Astrocyte of the hippocampus (primary cell): Measurements from ENCODE around the gene SLC44A4.
"Not testable (repeated sequence)": the region's sequence is repeated elsewhere in the genome, so short reads cannot be mapped to it uniquely, and the experiment has no call there.

ENCODE experiments used
- DNase-seq: peaks from one replicate; pipeline ENCODE4 v3.0.0; 2011; ENCODE audit warnings: low read depth, low spot score

SLC44A4 gene

DNA sequence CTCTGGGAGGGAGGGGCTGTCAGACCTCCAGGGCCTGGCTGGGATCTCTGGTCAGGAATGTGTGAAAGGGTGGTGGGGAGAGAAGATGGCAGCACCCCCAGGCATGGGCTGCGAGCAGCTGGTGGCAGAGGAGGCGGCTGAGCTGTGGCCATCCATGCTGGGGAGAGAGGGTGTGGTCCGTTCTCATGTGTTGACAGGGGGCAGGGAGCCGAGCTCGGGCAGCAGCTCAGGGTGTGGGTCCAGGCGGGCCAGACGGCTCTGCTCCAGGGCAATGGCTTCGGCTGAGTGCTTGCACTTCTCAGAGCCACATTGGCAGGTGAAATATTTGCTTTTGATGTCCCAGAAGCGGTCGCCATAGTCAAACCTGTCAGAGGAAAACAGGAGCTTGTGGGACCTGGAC is 1.1 kb upstream of the SLC44A4 start:
- no peak for DNase-seq

DNA sequence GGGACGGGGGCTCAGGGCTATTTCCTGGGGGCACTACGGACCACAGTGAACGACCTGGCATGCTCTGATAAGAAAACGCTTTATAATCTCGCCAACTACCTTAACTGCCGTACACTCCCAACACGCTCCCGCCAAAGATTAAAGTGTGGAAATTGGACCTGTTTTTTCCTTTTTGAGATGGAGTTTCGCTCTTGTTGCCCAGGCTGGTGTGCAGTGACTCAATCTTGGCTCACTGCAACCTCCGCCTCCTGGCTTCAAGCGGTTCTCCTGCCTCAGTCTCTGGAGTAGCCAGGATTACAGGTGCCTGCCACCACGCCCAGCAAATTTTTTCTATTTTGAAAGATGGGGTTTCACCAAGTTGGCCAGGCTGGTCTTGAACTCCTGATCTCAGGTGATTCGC is 346 bp upstream of the SLC44A4 start:
- no peak for DNase-seq

DNA sequence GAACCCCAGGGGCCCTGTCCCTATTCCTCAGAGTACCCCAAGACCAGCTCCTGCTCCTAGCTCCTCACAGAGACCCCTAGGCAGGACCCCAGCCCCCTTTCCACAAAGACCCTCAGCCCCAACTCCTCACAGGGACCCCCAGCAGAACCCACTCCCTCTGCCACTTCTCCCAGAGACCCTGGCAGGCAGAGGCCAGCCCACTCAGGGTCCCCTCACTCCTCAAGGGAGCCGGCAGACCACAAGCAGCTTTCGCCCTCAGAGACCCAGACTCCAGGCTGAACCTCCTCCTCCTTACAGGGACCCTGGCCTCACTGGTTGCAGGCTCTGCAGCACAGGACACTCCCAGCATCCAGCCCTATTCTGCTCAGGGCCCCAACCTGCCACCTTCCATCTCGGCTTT is 575 bp downstream of the SLC44A4 start:
- DNase-seq, result no peak

DNA sequence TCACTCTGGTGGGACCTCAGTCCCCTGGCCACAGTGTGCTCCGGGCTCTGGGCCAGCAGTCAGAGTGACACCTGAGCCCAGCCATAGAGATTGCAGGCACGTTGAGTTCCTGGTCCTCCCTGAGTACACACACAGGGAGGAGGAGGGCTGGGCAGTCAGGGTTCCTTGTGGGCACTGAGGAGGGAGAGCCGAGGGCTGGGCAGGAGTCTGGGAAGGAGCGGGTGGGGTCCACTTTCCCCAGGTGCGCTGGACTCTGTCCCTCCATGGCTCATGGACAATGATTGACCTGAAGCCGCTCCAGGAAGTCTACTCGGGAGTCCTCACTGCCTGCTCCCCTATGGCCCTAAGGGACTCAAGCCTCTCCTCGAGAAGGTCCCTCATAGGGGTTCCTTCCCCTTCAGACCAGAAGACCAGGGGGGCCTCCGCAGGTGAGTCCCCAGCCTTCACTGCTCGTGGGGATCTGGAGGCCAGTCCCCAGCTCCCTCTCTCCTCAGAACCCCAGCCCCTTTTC is 1.1 kb downstream of the SLC44A4 start:
- peak; percentile 20 for DNase-seq

DNA sequence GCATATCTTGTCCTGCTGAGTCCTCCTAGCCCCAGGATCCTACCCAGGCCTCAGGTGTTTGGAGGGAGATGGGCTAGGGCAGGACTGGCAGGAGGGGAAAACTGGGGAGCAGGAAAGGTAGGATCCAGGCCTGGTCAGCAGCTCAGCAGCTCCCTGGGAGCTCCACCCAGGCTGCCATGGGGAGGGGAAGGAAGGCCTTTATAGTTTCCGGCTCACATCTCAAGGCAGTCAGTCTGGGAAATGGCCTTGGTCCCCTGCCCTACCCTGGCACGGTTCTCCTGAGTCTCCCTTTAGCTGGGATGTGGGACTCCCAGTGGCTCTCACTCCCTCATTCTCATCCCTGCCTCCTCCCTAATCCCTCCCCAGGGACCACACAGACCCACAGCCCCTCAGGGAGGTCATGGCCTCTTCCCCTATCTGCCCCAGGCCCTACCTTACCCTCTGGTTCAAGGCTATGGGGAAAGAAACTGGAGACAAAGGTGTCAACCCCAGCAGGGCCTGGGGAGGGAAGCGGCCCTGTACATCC is 1.6 kb downstream of the SLC44A4 start:
- DNase-seq, result no peak

DNA sequence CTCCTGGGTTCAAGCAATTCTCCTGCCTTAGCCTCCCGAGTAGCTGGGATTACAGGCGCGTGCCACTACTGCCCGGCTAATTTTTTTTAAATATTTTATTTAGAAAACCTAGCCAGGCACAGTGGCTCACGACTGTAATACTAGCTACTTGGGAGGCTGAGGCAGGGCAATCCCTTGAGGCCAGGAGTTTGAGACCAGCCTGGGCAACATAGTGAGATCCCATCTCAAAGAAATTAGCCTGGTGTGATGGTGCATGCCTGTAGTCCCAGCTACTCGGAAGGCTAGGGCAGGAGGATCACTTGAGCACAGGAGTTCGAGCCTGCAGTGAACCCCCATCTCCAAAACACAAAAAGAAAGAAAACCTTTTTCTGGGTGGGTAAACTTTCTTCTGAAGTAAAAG is 2.4 kb downstream of the SLC44A4 start:
- DNase-seq, result no peak

DNA sequence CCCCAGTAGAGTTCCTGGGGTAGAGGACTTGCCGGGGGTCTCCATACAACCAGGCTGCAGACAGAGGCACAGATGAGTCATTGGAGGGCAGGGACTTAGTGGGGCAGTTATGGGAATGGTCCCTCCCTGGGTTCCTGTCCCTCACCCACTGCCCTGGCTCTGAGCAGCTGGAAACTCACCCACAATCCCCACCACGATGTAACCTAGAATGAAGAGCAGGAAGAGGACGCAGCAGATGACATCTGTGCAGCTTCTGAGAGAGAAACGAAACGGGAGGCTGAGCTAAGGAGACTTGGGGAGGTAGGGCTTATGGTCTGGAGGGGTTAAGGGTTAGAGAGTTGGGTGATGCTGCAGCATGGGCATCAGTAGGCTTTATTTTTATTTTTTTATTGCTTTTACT is 2.9 kb downstream of the SLC44A4 start:
- DNase-seq, result no peak

DNA sequence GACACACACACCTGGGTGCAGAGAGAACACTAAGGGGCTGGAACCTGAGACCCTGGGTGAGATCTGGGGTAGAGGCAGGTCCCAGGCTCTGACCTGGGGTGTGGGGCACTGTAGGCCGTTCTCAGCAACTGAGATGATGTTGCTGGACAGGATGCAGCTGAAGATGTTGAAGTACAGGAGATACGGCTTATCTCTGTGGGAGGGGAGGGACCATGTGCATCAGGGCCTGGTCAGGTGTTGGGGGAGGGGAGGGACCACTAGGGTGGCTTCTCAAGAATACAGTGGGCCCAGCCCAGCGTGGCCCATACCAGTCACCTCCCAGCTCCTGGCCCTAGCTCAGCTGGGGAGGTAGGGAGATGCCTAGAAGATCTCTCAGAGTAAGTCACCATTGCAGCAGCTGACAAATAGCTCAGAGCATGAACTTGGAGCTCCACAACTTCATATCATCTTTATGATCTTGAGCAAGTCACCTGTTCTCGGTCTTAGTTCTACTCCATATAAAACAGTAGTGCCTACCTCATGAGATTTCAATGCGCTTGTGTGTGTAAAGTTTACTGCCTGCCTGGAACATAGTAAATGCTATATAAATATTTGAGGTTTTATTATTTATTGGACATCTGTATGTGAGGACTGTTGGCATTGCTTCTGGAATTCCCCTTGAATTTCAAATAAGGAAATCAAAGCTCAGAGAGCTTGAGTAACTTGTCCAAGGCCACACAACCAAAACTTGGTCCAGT is 3.8 kb downstream of the SLC44A4 start:
- DNase-seq, result no peak

DNA sequence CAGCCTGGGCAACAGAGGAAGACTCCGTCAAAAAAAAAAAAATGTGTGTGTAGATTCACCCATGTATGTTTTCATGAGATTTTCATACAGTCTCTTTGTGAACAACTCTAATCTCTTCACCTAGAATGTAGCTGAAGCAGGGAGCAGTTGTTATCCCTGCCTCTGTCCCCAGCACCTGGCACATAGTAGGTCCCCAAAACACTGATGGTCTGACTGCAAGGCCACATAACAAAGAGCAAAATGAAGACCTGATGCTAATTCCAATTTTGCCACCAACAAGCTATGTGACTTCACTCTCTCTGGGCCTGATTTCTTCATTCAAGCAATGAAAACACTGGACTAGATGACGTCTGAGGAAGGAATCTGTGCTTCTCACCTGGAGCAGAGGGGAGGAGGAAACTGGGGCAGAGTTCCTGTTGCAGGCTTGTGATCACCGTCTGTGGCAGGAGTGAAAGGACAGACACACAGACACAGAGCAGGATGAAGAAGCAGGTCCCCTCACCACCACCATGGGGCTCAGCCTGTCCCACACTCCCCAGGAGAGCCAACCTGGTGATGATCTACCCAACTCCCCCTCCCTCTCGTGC is 4.6 kb downstream of the SLC44A4 start:
- DNase-seq, result no peak

DNA sequence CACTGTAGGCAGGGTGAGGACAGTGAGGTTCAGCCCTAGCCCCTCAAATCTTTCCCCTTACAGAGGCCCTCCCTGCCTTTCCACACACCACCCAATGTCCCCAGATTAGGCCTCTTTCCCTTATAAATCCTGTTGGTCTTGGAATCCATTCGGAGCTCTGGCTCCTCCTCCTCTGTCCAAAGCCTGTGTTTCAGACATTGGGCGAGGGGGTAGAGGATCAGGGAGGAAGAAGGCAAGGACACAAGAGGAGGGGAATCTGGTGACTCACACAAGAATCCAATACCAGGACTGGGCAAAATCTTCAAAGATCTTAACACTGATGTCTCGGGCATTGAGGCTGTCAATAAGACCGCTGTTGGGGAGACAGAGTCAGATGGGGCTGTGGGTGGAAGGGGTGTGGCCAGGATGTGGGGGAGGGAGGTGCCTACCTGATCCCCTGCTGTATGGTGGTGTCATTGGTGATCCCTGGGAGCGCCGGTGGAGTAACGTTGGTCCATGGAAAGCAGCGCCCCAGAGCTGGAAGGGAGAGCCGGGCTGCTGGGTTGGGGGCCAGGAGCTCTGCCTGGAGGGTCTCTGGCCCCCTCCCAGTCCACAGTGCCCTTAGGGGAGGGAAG is 7.6 kb downstream of the SLC44A4 start:
- DNase-seq, result peak; percentile 40

DNA sequence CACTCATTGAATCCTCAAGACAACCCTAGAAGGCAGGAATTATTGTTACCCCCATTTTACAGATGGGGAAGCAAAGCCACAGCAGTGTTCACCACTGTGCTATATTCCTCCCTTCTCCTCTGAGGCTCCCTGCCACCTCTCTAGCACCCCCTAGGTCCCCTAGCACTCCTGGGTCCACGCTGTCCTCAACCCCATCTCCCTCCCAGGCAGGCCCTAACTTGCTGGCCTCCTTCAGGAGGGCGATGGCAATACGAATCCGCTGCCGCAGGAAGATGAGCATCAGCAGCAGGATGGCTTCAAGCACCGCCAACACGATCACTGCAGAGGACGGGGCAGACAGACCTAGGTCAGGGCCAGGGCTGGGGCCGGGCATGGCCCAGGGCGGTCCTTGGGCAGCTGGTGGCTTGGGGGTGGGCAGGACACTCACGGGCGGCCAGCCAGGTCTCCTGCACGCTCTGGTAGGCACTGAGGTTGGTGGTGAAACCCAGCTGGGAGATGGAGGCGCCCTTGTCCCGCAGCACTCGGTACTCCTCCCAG is 8.3 kb downstream of the SLC44A4 start:
- DNase-seq, result no peak

DNA sequence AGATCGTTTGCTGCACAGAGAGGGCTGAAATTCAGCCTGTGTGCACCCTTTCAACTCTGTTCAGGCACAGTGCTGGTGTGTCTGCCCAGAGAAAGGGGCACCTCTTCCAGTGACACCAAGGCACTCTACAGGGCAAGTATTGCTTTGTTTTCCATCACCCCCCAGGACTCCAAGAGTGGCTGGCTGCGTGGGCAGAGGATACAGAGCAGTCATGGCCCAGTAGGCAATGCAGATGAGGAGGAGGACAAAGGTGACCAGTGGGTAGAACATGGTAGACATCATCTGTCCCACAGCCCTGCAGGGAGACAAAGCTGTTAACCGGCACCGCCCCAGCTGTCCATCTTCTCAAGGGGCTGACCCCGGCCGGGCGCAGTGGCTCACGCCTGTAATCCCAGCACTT is 9.5 kb downstream of the SLC44A4 start:
- DNase-seq, result no peak

DNA sequence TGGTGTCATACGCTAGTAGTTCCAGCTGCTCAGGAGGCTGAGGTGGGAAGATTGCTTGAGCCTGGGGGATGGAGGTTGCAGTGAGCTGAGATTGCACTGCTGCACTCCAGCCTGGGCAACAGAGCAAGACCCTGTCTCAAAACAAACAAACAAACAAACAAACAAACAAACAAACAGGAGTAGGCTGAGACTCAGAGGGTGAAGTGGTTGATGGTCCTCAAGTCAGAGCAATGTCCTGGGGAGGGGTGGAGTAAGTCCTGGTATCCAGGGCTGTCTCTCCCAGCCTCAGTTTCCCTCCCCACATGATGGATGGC is 10.2 kb downstream of the SLC44A4 start:
- DNase-seq, result not testable (repeated sequence)

DNA sequence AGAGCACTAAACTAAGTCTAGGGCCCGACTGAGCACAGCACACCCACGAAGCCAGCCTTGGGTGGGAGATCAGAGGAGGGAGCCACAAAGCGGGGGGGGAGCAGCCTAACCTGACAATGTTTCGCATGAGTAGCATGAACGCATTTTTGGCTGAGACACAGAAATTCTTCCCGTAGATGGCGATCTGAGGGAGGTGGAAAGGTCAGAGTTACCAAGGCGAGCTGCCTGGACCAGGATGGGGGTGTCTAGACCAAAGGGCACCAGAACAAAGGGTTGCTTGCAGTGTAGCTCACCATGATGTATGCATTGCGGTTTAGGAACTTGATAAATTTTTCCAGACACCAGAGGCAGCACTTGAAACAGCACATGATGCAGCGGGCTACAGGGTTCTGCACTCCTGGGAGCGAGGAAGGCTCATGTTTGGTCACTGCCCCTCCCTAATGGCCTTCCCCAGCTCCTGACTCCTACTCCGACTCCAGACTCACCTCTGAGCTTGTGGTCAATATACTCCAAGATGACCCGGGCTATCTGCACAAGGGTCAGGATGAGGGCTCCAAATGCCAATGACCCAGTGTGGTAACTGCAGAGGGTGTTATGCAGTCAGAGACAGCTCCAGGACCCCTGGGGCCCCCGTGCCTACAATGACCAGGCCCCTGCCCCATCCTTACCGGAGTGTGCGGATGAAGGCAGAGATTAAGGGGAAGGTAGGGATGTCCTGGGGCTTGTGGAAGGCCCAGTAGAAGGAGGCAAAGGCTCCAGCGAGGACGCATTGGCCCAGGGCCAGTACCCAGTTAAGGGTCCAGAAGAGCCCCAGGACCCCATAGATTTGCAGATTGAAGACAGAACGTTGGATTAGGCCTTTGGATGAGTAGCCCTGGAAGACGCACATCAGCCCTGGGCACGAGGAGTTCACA is 13.3 kb downstream of the SLC44A4 start:
- DNase-seq, result no peak

DNA sequence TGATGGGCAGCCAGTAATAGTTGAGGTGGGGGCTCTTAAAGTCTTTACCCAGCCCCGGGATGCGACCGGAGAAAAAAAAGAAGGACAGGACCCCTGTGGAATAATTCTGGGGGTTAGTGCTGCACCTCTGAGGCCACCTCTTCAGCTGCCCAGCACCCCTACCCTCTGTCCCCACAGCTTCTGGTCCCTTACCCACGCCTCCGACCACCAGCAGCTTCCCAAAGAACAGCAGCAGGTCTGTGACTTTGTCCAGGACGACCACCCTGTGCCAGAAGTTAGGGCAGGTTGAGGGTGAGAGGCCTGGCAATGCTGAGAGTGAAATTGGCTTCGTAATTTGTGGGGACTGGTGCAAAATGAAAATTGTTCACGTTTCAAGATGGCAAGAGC is 14.0 kb downstream of the SLC44A4 start:
- DNase-seq, result no peak

DNA sequence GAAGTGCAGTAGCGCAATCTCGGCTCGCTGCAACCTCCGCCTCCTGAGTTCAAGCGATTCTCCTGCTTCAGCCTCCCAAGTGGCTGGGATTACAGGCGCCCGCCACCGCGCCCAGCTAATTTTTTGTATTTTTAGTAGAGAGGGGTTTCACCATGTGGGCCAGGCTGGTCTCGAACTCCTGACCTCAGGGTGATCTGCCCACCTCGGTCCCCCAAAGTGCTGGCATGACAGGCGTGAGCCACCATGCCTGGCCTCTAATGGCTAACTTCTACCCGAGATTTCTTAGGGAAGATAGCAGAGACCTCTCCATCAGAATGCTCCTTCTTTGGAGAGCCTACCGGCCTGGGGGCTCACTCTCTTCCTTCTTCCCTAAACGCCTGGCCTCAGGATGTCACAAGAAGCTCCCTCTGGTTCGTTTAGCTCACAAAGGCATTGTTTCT is 14.7 kb downstream of the SLC44A4 start:
- DNase-seq, result not testable (repeated sequence)

DNA sequence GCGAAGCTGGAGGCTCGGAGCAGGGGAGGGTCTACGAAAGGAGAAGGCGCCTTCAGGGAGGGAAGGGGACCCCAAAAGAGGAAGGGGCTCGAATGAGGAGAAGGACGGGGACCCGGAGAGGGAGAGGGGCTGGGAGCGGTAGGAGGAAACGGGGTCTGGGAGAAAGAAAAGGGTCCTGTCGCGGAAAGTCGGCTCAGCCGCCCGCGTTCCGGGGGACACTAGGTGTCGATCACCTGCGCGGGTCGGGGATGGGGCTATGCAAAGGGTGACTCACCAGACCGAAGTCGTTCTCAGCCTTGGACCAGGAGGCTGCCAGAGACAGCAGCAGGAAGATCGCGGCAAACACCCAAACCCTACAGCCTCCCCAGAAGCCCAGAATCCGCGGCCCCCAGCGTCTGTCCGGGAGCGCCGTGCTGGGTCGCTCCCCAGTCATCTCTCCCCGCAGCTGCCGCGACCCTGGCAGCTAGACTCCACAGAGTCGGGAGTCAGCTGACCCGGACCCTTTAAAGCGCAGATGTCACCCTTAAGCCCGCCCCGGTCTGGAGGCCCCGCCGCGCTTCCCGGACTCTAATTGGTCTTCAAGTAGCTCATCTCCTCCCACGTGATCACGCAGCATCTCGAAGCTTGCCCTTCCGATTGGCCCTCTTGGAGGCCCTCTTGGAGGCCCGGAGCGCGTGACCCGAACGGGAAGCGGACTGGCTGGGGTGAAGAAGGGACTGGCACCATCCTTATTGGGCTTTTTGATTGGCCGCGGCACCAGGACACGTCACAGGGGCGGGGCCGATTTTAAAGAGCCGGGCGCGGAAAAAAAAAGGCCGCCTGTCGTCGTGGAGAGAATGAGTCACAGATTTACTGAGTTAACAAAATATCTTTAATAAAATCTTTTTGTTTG is 16.2 kb downstream of the SLC44A4 start, which contains the start of gene NEU1:
Gene NEU1, minus strand, starts transcription at position 478 of the 892 bp plus-strand sequence. Its CDS starts 45 bp downstream, at position 433.
- DNase-seq, result peak; percentile 100

DNA sequence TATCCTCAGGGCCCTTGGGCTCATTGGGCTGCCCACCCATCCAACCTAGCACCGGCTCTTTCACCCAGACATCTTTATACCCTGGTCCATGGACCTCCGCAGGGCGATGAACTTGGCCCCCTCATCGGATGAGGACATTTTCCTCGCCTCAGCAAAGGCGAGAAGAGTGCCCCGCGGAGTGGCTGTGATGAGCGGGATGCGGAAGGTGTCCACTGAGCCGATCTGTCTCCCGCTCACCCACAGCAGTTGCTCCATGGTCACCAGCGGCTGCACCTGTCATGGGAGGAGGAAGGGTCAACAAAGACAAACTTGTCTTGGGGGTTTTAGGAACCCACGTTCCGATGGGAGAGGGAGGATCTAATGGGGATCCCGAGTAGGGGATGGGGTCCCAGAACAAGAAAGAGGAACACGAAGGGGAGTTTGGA is 16.9 kb downstream of the SLC44A4 start:
- no peak for DNase-seq

DNA sequence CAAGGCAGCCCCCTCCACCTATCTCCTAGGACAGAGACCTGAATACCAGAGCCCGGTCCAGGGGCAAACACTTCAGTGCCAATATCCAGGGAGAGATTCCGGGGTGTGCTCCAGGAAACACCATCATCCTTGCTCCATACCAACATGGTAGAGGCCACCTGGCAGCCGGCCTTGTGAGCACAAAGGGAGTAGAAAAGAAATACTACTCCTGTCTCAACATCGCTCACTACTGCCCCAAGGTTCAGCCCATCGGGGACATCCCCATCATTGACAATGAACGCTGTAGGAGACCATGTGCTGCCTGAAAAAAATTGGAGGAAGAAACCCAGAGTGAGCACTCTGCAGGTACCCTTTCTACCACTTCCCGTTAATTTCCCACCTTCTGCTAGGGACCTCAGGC is 17.6 kb downstream of the SLC44A4 start:
- no peak for DNase-seq

DNA sequence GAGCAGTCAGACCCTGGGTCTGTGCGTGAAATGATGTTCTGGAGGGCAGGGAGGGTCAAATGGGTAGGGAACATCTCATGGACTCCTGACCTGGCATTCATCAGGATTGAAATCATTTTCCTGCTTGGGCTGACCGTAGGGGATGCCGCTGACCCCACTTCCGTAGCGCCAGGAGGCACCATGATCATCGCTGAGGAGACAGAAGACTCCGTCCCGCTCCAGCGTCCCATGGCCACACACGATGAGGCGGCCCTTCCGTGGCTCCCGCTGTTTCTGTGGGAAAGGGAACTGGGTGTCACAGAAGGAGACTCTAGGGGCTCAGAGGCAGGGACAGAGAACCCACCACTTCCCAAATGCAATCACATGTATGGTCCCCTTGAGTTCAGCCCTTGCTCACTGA is 18.4 kb downstream of the SLC44A4 start:
- no peak for DNase-seq
